Stimulated activated naive CD8-positive, alpha-beta T cell treated with anti-CD3 and anti-CD28 coated beads, Interleukin-15, Interleukin-2, amounts not matched to agents 100 U/mL and 50 U/mL, for 24 hours (primary cell): ENCODE measurements around the gene ZNF44.

Source experiments
- ATAC-seq: fragments of 150-1000 bp; cut with Tn5 transposase; one replicate; pipeline ENCODE4 v1.10.0; 2021
- DNase-seq: peaks from one replicate; pipeline ENCODE4 v3.0.0; 2021

The ZNF44 gene

GRCh38 chr19:12261554-12261953 is 33.1 kb downstream of the ZNF44 start:
- DNase-seq (no peak), ATAC-seq (no peak)

DNA sequence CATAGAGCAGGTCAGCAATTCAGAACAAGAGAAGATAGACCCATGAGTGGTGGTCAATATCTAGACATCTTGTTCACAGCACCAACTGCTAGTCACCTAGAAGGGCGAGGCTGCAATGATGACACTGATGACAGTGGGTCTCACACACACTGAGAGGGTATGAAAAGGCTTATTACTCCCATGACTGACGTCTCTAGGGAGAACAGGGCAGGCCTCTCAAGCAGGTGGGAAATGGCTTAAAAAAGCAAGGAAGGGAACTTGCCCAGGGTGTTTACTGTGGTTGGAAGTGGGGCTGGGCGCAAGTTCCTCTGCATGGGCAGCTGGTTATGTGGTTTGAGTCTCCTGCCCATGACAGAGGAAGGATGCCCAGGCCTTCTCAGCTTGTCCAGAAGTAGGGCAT is 33.8 kb downstream of the ZNF44 start:
- ATAC-seq (no peak), DNase-seq (no peak)

- ATAC-seq (no peak), DNase-seq (no peak)
Observed at GRCh38 chr19:12260236-12260635, 34.4 kb downstream of the ZNF44 start.

- ATAC-seq, result no peak
- no peak for DNase-seq
Observed at GRCh38 chr19:12255372-12255771, 39.3 kb downstream of the ZNF44 start.

DNA sequence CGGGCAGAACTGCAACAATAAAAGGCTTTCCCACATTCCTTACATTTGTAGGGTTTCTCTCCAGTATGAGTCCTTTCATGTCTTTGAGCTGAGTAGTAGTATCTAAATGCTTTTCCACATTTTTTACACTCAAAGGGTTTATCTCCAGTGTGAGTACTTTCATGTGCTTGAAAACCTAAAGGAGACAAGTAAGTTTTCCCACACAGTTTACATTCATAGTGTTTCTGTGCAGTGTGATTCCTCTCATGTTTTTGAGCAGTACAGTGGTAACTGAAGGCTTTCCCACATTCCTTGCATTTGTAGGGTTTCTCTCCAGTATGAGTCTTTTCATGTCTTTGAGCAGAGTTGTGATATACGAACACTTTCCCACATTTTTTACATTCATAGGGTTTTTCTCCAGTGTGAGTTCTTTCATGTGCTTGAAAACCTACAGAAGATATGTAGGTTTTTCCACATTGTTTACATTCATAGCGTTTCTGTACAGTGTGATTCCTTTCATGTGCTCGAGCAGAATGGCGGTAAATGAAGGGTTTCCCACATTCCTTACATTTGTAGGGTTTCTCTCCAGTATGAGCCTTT is 47.0 kb downstream of the ZNF44 start:
- DNase-seq, result no peak
- no peak for ATAC-seq

- ATAC-seq (no peak), DNase-seq (no peak)
Observed at GRCh38 chr19:12244370-12244769, 50.3 kb downstream of the ZNF44 start.

- ATAC-seq (no peak), DNase-seq (no peak)
Observed at GRCh38 chr19:12237143-12237839, 57.4 kb downstream of the ZNF44 start.

DNA sequence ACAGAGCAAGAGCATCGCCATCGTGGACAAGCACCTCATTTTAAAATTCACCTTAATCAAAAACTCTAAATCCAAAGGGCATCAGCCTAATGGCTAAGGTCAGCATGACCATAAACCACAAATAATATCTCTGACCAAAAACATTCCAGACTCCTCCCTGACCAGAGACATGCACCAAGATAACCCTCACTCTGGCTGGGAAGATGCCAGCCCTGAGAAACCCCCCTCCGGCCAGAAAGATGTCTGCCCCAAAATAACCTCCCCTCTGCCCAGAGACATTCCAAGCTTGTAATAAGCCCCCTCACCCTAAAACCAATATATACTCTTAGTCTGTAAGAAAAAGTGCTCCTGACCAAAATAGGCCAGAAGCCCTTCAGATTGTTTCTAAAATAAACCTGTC is 61.7 kb downstream of the ZNF44 start:
- no peak for ATAC-seq
- no peak for DNase-seq

- DNase-seq, result no peak
- ATAC-seq, result no peak
Observed at GRCh38 chr19:12230751-12231733, 63.6 kb downstream of the ZNF44 start.

GRCh38 chr19:12229990-12230389 is 64.7 kb downstream of the ZNF44 start:
- DNase-seq (no peak), ATAC-seq (no peak)

DNA sequence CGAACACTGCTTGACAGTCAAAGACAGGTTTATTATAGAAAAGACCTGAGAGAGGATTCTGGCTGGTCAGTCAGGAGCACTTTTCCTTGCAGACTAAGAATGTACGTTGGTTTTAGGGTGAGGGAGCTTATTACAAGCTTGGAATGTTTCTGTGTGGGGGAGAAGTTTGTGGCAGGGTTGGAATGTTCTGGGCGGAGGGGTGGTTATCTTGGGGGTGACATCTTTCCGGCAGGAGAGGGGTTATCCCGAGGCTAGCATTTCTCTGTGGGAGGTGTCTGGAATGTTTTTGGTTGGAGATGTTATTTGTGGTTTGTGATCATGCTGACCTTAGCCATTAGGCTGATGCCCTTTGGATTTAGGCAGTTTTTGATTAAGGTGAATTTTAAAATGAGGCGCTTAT is 70.0 kb downstream of the ZNF44 start:
- no peak for ATAC-seq
- DNase-seq, result no peak

GRCh38 chr19:12222980-12223630 is 71.6 kb downstream of the ZNF44 start:
- ATAC-seq, result no peak
- no peak for DNase-seq
